HepG2 (cell line): ENCODE data around the gene GOT2. TPM values are rescaled to one million over a fixed set of nuclear protein-coding genes. Genes with fewer than 3 reads are reported as not detected.

ENCODE experiments used
- ATAC-seq: fragments of 200-7000 bp; cut with Tn5 transposase; 3 replicates; pipeline ENCODE4 v1.9.1; 2020; ENCODE audit warnings: mild to moderate bottlenecking, moderate library complexity
- BruUV-seq: library from RNA; stranded (reverse); fragments of 400-500 nt; replicated peaks from 2 replicates; lab custom pipeline; 2021; lab: Mats Ljungman, UMichigan
- CTCF ChIA-PET: fragments of 300-600 bp; formaldehyde crosslinking; extraction: SDS; loops from one replicate; lab custom pipeline; 2021; ENCODE audit warnings: low total read pairs, inconsistent platforms, low intra/inter-chr PET ratio; lab: Yijun Ruan, JAX
- POLR2A ChIA-PET: fragments of 350-600 bp; sonication (Branson Sonifier 250); formaldehyde crosslinking; loops from one replicate; lab custom pipeline; 2020; ENCODE audit warnings: antibody characterized with exemption, inconsistent platforms; lab: Yijun Ruan, JAX
- DNase-seq: peaks from one replicate; pipeline ENCODE4 v3.0.0-alpha.2; 2015; ENCODE audit warnings: low spot score
- FAIRE-seq: peaks from 3 replicates; lab custom pipeline; 2011; peaks lifted over from hg19 to GRCh38; lab: Jason Lieb, UNC
- H2AFZ ChIP-seq: one replicate; pipeline ENCODE4 v1.6.1; 2011; ENCODE audit warnings: low read length, inconsistent platforms
- H3K27ac ChIP-seq: fragments of 300-600 bp; 3 replicates; pipeline ENCODE4 v1.8.0; 2011; ENCODE audit warnings: mixed run types, mild to moderate bottlenecking, mixed read lengths, low read length, inconsistent platforms; ENCODE audit not compliant: insufficient read depth; ENCODE audit errors: extremely low read length
- H3K27me3 ChIP-seq, 2 experiments: fragments of 200-600 bp in 1 of 2; 2 replicates in 1 of 2; 3 replicates in 1 of 2; pipeline versions ENCODE4 v1.6.0 to v1.8.0; 2011; ENCODE audit warnings: low read length in 2 of 2, mild to moderate bottlenecking in 2 of 2, moderate library complexity in 2 of 2, inconsistent platforms in 1 of 2; ENCODE audit not compliant: insufficient read depth in 2 of 2, control insufficient read depth in 1 of 2
- H3K36me3 ChIP-seq, 2 experiments: fragments of 200-600 bp in 1 of 2; replicated peaks in 1 of 2; 2 replicates in 1 of 2; 3 replicates in 1 of 2; pipeline versions ENCODE4 v1.5.1 to v1.8.0; 2011; ENCODE audit warnings: low read length in 2 of 2, inconsistent platforms in 1 of 2; ENCODE audit not compliant: insufficient read depth in 2 of 2, control insufficient read depth in 1 of 2
- H3K4me1 ChIP-seq: 2 replicates; pipeline ENCODE4 v1.5.1; 2012; ENCODE audit warnings: low read length, inconsistent platforms; ENCODE audit not compliant: insufficient read depth
- H3K4me2 ChIP-seq: 2 replicates; pipeline ENCODE4 v1.6.0; 2011; ENCODE audit warnings: low read depth, low read length, inconsistent platforms
- H3K4me3 ChIP-seq, 3 experiments: fragments of 200-600 bp in 1 of 3; sonication (generic), shearing (Covaris generic) in 1 of 3; replicated peaks in 1 of 3; 2 replicates each; pipeline ENCODE4 v1.5.1; 2011 to 2016; ENCODE audit warnings: low read length in 3 of 3, inconsistent platforms in 2 of 3, low read depth in 2 of 3, mild to moderate bottlenecking in 2 of 3, control low read depth in 1 of 3, mixed read lengths in 1 of 3; ENCODE audit not compliant: insufficient read depth in 1 of 3
- H3K79me2 ChIP-seq: one replicate; pipeline ENCODE4 v1.6.1; 2011; ENCODE audit warnings: low read length, inconsistent platforms; ENCODE audit not compliant: insufficient read depth
- H3K9ac ChIP-seq: 2 replicates; pipeline ENCODE4 v1.6.0; 2011; ENCODE audit warnings: mild to moderate bottlenecking, low read depth, low read length, inconsistent platforms; ENCODE audit not compliant: insufficient read depth
- H3K9me3 ChIP-seq: 2 replicates; pipeline ENCODE4 v1.5.1; 2012; ENCODE audit warnings: mild to moderate bottlenecking, low read length
- H4K20me1 ChIP-seq: 2 replicates; pipeline ENCODE4 v1.6.0; 2011; ENCODE audit warnings: inconsistent platforms, mild to moderate bottlenecking, low read length, moderate library complexity; ENCODE audit not compliant: insufficient read depth
- AGO2 ChIP-seq: fragments of 200-400 bp; formaldehyde crosslinking; optimal IDR thresholded peaks from 2 replicates; pipeline ENCODE3; 2017; ENCODE audit warnings: mild to moderate bottlenecking, low read depth, low read length, moderate library complexity
- CBX1 ChIP-seq: IDR thresholded peaks from one replicate; pipeline ENCODE4 v1.6.1; 2016; ENCODE audit warnings: antibody characterized with exemption, low read depth
- CREBL2 ChIP-seq: sonication (generic); formaldehyde crosslinking; IDR thresholded peaks from 2 replicates; pipeline ENCODE4 v1.8.1; 2023; ENCODE audit warnings: missing genetic modification reagents, mild to moderate bottlenecking, borderline replicate concordance
- CTCF ChIP-seq: sonication (generic); formaldehyde crosslinking; IDR thresholded peaks from 2 replicates; pipeline ENCODE4 v1.5.0; 2020; ENCODE audit warnings: mild to moderate bottlenecking, missing genetic modification reagents, moderate library complexity
- GPBP1L1 ChIP-seq: sonication (generic); formaldehyde crosslinking; IDR thresholded peaks from 2 replicates; pipeline ENCODE4 v1.5.0; 2020; ENCODE audit warnings: mild to moderate bottlenecking, missing genetic modification reagents
- MTF1 ChIP-seq: sonication (generic); formaldehyde crosslinking; IDR thresholded peaks from 2 replicates; pipeline ENCODE4 v1.5.0; 2020; ENCODE audit warnings: missing genetic modification reagents
- REXO4 ChIP-seq: sonication (generic); formaldehyde crosslinking; IDR thresholded peaks from 2 replicates; pipeline ENCODE4 v1.8.0; 2022; ENCODE audit warnings: missing genetic modification reagents, mild to moderate bottlenecking, borderline replicate concordance
- SMC3 ChIP-seq: IDR thresholded peaks from 2 replicates; pipeline ENCODE4 v1.6.1; 2011; ENCODE audit warnings: low read length, improper control_type of control experiment
- STAG1 ChIP-seq: sonication (generic); formaldehyde crosslinking; IDR thresholded peaks from 2 replicates; pipeline ENCODE4 v1.4.0; 2020; ENCODE audit warnings: missing genetic modification reagents
- THYN1 ChIP-seq: sonication (generic); formaldehyde crosslinking; IDR thresholded peaks from 2 replicates; pipeline ENCODE4 v1.8.1; 2023; ENCODE audit warnings: low read depth, mild to moderate bottlenecking, moderate library complexity, missing genetic modification reagents, borderline replicate concordance
- ZFP41 ChIP-seq: sonication (generic); formaldehyde crosslinking; IDR thresholded peaks from 2 replicates; pipeline ENCODE4 v1.4.0; 2020; ENCODE audit warnings: mild to moderate bottlenecking, missing genetic modification reagents, borderline replicate concordance
- ZNF251 ChIP-seq: sonication (generic); formaldehyde crosslinking; IDR thresholded peaks from 2 replicates; pipeline ENCODE4 v1.9.0; 2021; ENCODE audit warnings: mild to moderate bottlenecking, missing genetic modification reagents
- ZNF431 ChIP-seq: sonication (generic); formaldehyde crosslinking; IDR thresholded peaks from 2 replicates; pipeline ENCODE4 v1.9.0; 2022; ENCODE audit warnings: missing genetic modification reagents, low read depth, mild to moderate bottlenecking, borderline replicate concordance
- ZNF580 ChIP-seq: IDR thresholded peaks from 2 replicates; pipeline ENCODE4 v1.6.1; 2016; ENCODE audit warnings: low read depth, borderline replicate concordance
- ZNF740 ChIP-seq: sonication (generic); formaldehyde crosslinking; IDR thresholded peaks from 2 replicates; pipeline ENCODE4 v1.4.0; 2020; ENCODE audit warnings: missing genetic modification reagents
- WGBS: methylation state at CpG from one replicate; pipeline ENCODE4 v1.1.6; 2017; ENCODE audit warnings: low lambda C conversion rate; 5-methylcytosine and 5-hydroxymethylcytosine counted together
- in situ Hi-C: cut with HindIII; loops from 2 replicates; pipeline ENCODE4 v1.10.0; 2017; ENCODE audit warnings: low pct_unique_long_range_greater_than_20kb; ENCODE audit not compliant: extremely low pct_ligation_motif_present
- intact Hi-C: fragments of 100-400 bp; cut with micrococcal nuclease; formaldehyde crosslinking; loops from one replicate; pipeline ENCODE4 v1.10.0; 2022; ENCODE audit not compliant: unreplicated experiment
- polyA plus RNA-seq, 8 experiments: library from polyadenylated mRNA; depleted of rRNA in 3 of 8; stranded (reverse) in 7 of 8; unstranded in 1 of 8; fragments of >200 nt; fragmentation: Illumina TruSeq in 4 of 8; extraction: Trizol in 4 of 8; gene quantifications; 2 replicates each; pipeline versions ENCODE4 v1.2.1 to v1.2.3, GENCODE V29; 2011 to 2016; ENCODE audit warnings: low read depth in 4 of 8, missing spikeins in 1 of 8, mixed read lengths in 1 of 8; ENCODE audit not compliant: insufficient read depth in 1 of 8
- total RNA-seq, 5 experiments: library from RNA; depleted of rRNA; stranded (reverse); fragments of >200 nt; fragmentation: Illumina TruSeq; extraction: Trizol; gene quantifications; 2 replicates each; pipeline ENCODE4 v1.2.3, GENCODE V29; 2016; ENCODE audit warnings: low read depth in 1 of 5

The GOT2 gene
- total and polyA plus RNA-seq, 2 of the 13 experiments (the other 11 are each of a cell fraction or from before 2014, with no cell fraction given) = 32.6 to 121 TPM

- H3K79me2 ChIP-seq = peaks cover 5% of the 10 kb centered on the region
- in situ Hi-C loops = loop anchor here (5.0 kb wide), 2 partner anchors 53 to 78 kb away; partner anchors contain the start of gene GOT2
- H2AFZ ChIP-seq = no peak overlapping the region
- FAIRE-seq = no peak
- 97% methylated on average over 14 of the region's 16 CpGs for WGBS
- H3K27ac ChIP-seq = no peak overlapping the region
- H4K20me1 ChIP-seq = no peaks in the 10 kb centered on the region
- peak; percentile 24 for TF ChIP-seq AGO2
- no peak for TF ChIP-seq ZNF251 (CRISPR knock-in tag)
- peaks cover 13% of the 10 kb centered on the region for H3K4me1 ChIP-seq
- intact Hi-C loops = no loop called here
- no peak overlapping the region for H3K4me3 ChIP-seq
- BruUV-seq = no TSS peak
- ChIA-PET POLR2A (no interaction called here), CTCF (no interaction called here)
- no peak for ATAC-seq
- H3K9ac ChIP-seq = no peak overlapping the region
- no peaks in the 10 kb centered on the region for H3K9me3 ChIP-seq
- no peak for DNase-seq
- H3K4me2 ChIP-seq = no peak overlapping the region
- no peaks in the 10 kb centered on the region; a peak in 1 of 5 replicates for H3K27me3 ChIP-seq
- H3K36me3 ChIP-seq = peaks cover 9 to 33% of the 10 kb centered on the region in 2 experiments
Measured at GRCh38 chr16:58679763-58680162, 54.4 kb downstream of the GOT2 start.

- peak; percentile 23; the same call in 2 of the 3 replicates for ATAC-seq
- H3K4me1 ChIP-seq = peaks cover 11% of the 10 kb centered on the region
- H3K9ac ChIP-seq = no peak overlapping the region
- ChIA-PET POLR2A (no interaction called here), CTCF (interaction anchor here (1.3 kb wide), 1 partner anchor 77 kb away, joined by 9 read pairs; no protein-coding TSS in a partner anchor)
- no peak overlapping the region for H3K27ac ChIP-seq
- DNase-seq = no peak
- BruUV-seq = no TSS peak
- no peak for FAIRE-seq
- in situ Hi-C loops (no loop called here), intact Hi-C loops (loop anchor here (1.0 kb wide), 1 partner anchor 78 kb away; no protein-coding TSS in a partner anchor)
- H3K4me2 ChIP-seq = no peak overlapping the region
- H3K4me3 ChIP-seq = no peak overlapping the region
- 89% methylated on average over 3 of the region's 3 CpGs for WGBS
- H4K20me1 ChIP-seq = no peaks in the 10 kb centered on the region
- peaks cover 2% of the 10 kb centered on the region for H3K79me2 ChIP-seq
- no peak overlapping the region for H2AFZ ChIP-seq
- H3K27me3 ChIP-seq = no peaks in the 10 kb centered on the region
- H3K36me3 ChIP-seq = peaks cover 9 to 33% of the 10 kb centered on the region in 2 experiments
- H3K9me3 ChIP-seq = no peaks in the 10 kb centered on the region
- TF ChIP-seq THYN1 = no peak
- TF ChIP-seq ZNF580 (CRISPR knock-in tag) = no peak
- TF ChIP-seq SMC3 = peak; percentile 32; the same call in 1 of the 2 replicates
- no peak for TF ChIP-seq ZFP41 (CRISPR knock-in tag)
- peak; percentile 62 for TF ChIP-seq STAG1
- no peak for TF ChIP-seq CREBL2 (CRISPR knock-in tag)
- no peak for TF ChIP-seq GPBP1L1 (CRISPR knock-in tag)
- peak; percentile 38 for TF ChIP-seq CTCF (CRISPR knock-in tag)
- TF ChIP-seq ZNF431 (CRISPR knock-in tag) = no peak
- TF ChIP-seq ZNF740 (CRISPR knock-in tag) = no peak
- no peak for TF ChIP-seq MTF1 (CRISPR knock-in tag)
- TF ChIP-seq CBX1 = no peak
- TF ChIP-seq REXO4 (CRISPR knock-in tag) = no peak
Measured at GRCh38 chr16:58678716-58679115, 55.4 kb downstream of the GOT2 start.
